Right cardiac atrium (tissue), 5 donors: Measurements from ENCODE around the gene COL5A2. TPM values are rescaled to one million over a fixed set of nuclear protein-coding genes. Genes with fewer than 3 reads are reported as not detected.

Experiments used
- ATAC-seq, 2 donors: fragments of 200-7000 bp; cut with Tn5 transposase; one replicate each; pipeline versions ENCODE4 v1.8.0 to v1.9.1; 2020; ENCODE audit warnings: moderate library complexity in 2 of 2, mild to moderate bottlenecking in 1 of 2
- DNase-seq, 3 donors: peaks; one replicate each; pipeline ENCODE4 v3.0.0-alpha.2; 2020
- H3K27ac ChIP-seq: one replicate; pipeline ENCODE4 v1.5.1; 2013; ENCODE audit warnings: mild to moderate bottlenecking, low read length, control low read depth, moderate library complexity
- H3K27me3 ChIP-seq: one replicate; pipeline ENCODE4 v1.6.1; 2013; ENCODE audit not compliant: control insufficient read depth, insufficient read depth
- H3K4me1 ChIP-seq: one replicate; pipeline ENCODE4 v1.6.1; 2013; ENCODE audit warnings: low read length; ENCODE audit not compliant: control insufficient read depth, insufficient read depth
- H3K4me3 ChIP-seq: one replicate; pipeline ENCODE4 v1.5.1; 2013; ENCODE audit warnings: low read length, control low read depth
- H3K9me3 ChIP-seq: one replicate; pipeline ENCODE4 v1.6.1; 2013; ENCODE audit warnings: low read length; ENCODE audit not compliant: control insufficient read depth
- WGBS: extraction: QIAGEN DNeasy Blood & Tissue Kit; methylation state at CpG from one replicate; pipeline ENCODE4 v1.1.7; 2013; 5-methylcytosine and 5-hydroxymethylcytosine counted together
- intact Hi-C, 4 donors: fragments of 100-400 bp; cut with DNase I; formaldehyde crosslinking; loops; one replicate each; pipeline versions ENCODE4 v1.11.0 to v1.14.0; 2022 to 2023
- polyA plus RNA-seq: library from polyadenylated mRNA; stranded (reverse); fragments of 200-250 nt; gene quantifications from one replicate; pipeline ENCODE4 v1.2.3, GENCODE V29; 2013
- total RNA-seq, 4 donors: library from RNA; stranded (reverse); fragmentation: NEBNext Ultra II Directional; extraction: Animal tissue kit (Norgen Biotek cat#: 25700); gene quantifications; one replicate each; pipeline ENCODE4 v1.2.1, GENCODE V29; 2021
- donor health status: healthy with polysubstance abuse.
- donor health status: DM: no; HTN: yes; CAD: no.
- donor health status: DM: no; HTN: no; CAD: no.
- donor health status: DM: no; HTN: yes; CAD: no; lungs with severe emphysema.
- donor health status: DM: yes; HTN: yes; CAD: no.

The COL5A2 gene
- total and polyA plus RNA-seq, 5 donors, result 9.0 to 26.6 (median 14.3) TPM

DNA sequence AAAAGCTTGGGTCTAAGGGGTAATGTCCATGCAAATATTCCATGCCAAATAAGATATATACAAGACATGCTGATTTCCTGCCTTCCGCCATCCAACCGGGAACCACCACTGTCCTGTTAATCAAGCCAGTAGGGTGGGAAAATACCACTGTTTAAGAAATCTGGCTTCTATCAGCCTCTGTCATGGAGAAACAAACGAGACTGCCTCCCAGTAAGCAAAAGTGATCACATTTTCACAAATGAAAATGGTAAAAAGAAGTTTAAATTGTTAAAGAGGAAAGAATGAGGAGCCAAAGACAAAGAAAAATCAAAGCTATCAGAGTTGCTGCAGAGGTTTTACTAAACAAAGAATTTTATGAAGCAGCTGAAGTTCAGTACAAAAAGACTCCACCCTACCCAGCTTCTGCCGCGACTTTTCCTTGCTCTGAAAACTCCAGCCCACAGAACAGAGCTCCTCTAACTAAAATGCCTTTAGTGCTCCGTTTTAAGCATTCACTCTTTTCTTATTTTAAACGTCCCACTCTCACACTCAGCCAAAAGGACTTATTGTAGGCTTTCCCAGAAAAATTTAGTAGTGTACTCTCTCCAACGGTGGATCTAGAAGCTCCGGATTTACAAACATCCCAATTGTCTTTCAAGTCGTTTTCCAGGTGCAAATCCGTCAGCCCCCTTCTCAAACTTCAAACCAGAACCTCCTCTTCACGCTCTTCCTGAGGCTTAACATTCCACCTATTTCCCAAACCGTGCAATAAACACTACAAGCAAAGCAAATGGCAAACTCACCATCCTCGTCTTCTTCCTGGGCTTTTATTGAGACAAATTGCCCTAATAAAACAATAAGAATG, 613 bp downstream of the COL5A2 start:
- intact Hi-C loops, result no loop called here
- 4% methylated on average over 14 of the region's 14 CpGs for WGBS
- Histone ChIP-seq H3K27ac (peak overlapping the region; percentile 70), H3K9me3 (no peaks in the 10 kb centered on the region), H3K4me1 (no peaks in the 10 kb centered on the region), H3K4me3 (peak overlapping the region; percentile 85), H3K27me3 (no peaks in the 10 kb centered on the region)
- ATAC-seq (peak; percentile 74 to 89), DNase-seq (peak; percentile 28 to 57 (median 42))

- no peaks in the 10 kb centered on the region for H3K9me3 ChIP-seq
- H3K4me1 ChIP-seq, result no peaks in the 10 kb centered on the region
- ATAC-seq (no peak), DNase-seq (no peak)
- H3K27ac ChIP-seq, result no peak overlapping the region
- 27% methylated on average over 2 of the region's 2 CpGs for WGBS
- peak overlapping the region; percentile 32 for H3K4me3 ChIP-seq
- no peaks in the 10 kb centered on the region for H3K27me3 ChIP-seq
- intact Hi-C loops, result no loop called here
Measured at GRCh38 chr2:189178054-189178453, 1.5 kb downstream of the COL5A2 start.

- H3K9me3 ChIP-seq, result no peaks in the 10 kb centered on the region
- no peaks in the 10 kb centered on the region for H3K27me3 ChIP-seq
- DNase-seq, result no peak
- ATAC-seq, result no peak
- H3K4me3 ChIP-seq, result peak overlapping the region; percentile 64
- WGBS, result 55% methylated on average over 4 of the region's 4 CpGs
- no peak overlapping the region for H3K27ac ChIP-seq
- intact Hi-C loops, result no loop called here
- H3K4me1 ChIP-seq, result no peaks in the 10 kb centered on the region
Measured at GRCh38 chr2:189177251-189177840, 2.2 kb downstream of the COL5A2 start.

DNA sequence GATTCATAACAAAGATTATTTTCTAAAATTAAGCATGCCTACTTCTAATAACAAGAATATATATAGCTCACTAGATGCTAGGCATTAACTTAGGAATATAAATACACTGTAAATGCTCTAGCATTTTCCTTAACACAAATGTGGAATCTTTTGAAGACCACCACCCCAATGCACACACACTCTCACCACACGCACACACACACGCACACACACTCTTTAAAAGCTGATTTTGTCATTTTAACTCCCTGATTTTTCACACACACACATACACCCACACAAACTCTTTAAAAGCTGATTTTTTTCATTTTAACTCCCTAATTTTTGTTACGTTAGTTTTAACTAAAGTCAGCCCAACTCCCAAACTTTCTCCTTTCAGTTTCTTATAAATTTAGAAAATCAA, 3.0 kb downstream of the COL5A2 start:
- no peak overlapping the region for H3K27ac ChIP-seq
- no peak for ATAC-seq

DNA sequence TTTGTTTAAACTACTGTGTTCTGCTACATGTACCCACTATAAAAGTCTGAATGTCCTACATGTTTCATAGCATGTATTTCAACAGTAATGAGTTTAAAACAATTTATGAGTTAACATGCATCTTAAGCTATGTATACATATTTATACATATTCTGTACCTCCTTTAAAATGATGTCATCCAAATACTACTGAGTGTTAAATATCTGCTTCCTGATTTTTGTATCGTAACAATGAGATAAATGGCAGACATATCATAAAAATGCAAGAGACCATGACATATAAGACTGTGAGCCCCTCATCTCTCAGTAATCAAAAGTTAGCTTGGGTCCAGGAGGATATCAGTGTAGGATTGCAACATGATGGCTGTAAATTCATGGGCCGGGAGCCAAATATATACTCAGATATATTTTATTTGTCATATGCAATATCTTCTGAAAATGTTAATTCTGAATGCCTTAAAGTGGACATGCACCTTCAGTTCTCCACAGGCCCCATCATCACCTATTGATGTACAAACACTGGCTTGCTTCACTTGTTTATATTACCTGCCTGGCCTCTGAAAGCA, 3.6 kb downstream of the COL5A2 start:
- H3K4me3 ChIP-seq, result peak overlapping the region; percentile 45
- no peaks in the 10 kb centered on the region for H3K4me1 ChIP-seq
- intact Hi-C loops, result no loop called here
- ATAC-seq (no peak), DNase-seq (no peak)
- H3K27me3 ChIP-seq, result no peaks in the 10 kb centered on the region
- WGBS, result 56% methylated on average over 2 of the region's 2 CpGs
- no peaks in the 10 kb centered on the region for H3K9me3 ChIP-seq
- no peak overlapping the region for H3K27ac ChIP-seq

More for the DNA sequence above, 3.0 kb downstream of the COL5A2 start:
- intact Hi-C loops, result no loop called here
- DNase-seq, result no peak
- H3K9me3 ChIP-seq, result no peaks in the 10 kb centered on the region
- no peaks in the 10 kb centered on the region for H3K4me1 ChIP-seq
- no peaks in the 10 kb centered on the region for H3K27me3 ChIP-seq
- 56% methylated on average over 3 of the region's 3 CpGs for WGBS
- H3K4me3 ChIP-seq, result peak overlapping the region; percentile 45

DNA sequence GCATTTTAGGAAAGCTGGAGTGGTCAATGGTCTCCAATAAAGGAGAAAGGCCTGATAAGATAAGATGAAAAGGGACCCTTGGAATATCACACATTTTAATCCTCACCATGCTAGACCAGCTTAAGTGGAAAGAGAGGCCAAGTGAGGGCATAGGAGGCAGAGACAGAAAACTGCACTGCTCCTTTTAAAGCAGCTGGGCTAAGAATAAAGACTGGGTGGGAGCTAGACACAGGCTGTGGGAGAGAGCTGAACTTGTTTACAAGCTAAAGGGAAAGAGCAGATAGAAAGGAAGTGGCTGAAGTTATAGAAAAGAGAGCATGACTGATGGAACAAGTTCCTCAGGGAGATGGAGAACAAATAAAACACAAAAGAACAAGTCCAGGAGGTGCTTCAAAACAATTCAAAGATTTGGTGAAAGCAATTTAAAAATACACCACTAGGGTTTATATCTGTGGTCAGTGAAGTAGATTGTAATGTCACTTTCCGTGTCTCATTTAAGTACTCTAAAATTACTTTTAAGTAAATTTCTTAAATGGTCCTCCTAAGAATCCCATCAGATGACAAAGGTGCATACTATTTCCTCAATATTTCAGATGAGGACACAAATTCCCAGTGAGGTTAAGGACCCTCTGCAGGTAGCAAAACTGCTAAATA, 7.5 kb downstream of the COL5A2 start:
- Histone ChIP-seq H3K27me3 (no peaks in the 10 kb centered on the region), H3K4me3 (no peak overlapping the region), H3K4me1 (no peaks in the 10 kb centered on the region), H3K9me3 (no peaks in the 10 kb centered on the region), H3K27ac (no peak overlapping the region)
- DNase-seq (no peak), ATAC-seq (no peak)
- 70% methylated on average over 1 of the region's 1 CpG for WGBS
- intact Hi-C loops, result no loop called here

- H3K27me3 ChIP-seq, result no peaks in the 10 kb centered on the region
- H3K9me3 ChIP-seq, result no peaks in the 10 kb centered on the region
- no peak for DNase-seq
- H3K4me3 ChIP-seq, result no peak overlapping the region
- 77% methylated on average over 2 of the region's 2 CpGs for WGBS
- ATAC-seq, result peak in 1 of 2 donors; percentile 50
- H3K4me1 ChIP-seq, result peaks cover 2% of the 10 kb centered on the region
- no peak overlapping the region for H3K27ac ChIP-seq
- intact Hi-C loops, result no loop called here
Measured at GRCh38 chr2:189168856-189169499, 10.6 kb downstream of the COL5A2 start.

- 79% methylated on average over 3 of the region's 3 CpGs for WGBS
- no peak overlapping the region for H3K4me3 ChIP-seq
- no peaks in the 10 kb centered on the region for H3K27me3 ChIP-seq
- no peak overlapping the region for H3K27ac ChIP-seq
- peaks cover 2% of the 10 kb centered on the region for H3K4me1 ChIP-seq
- no peak for DNase-seq
- intact Hi-C loops, result no loop called here
- no peaks in the 10 kb centered on the region for H3K9me3 ChIP-seq
- no peak for ATAC-seq
Measured at GRCh38 chr2:189165656-189166380, 13.7 kb downstream of the COL5A2 start.

DNA sequence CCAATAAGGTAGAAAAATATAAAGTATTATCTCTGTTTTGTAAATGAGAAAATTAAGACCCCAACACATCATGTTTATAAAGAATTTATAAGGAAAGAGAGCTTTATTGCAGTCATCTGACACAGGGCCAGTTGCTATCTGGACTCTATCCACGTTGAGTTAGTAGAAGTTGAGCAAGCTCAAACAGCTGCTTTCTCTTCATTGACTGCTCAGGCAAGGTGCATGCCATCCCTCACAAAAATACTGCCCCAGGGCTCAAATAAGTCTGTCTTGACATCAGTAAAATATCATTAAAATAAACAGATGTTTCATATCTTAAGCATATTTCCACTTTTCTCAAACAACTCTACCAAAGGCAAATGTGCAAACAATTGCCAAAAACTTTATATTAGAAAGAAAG, 14.8 kb downstream of the COL5A2 start:
- H3K27me3 ChIP-seq, result no peaks in the 10 kb centered on the region
- no peak overlapping the region for H3K27ac ChIP-seq
- peak in 1 of 3 donors; percentile 20 for DNase-seq
- peaks cover 2% of the 10 kb centered on the region for H3K4me1 ChIP-seq
- intact Hi-C loops, result no loop called here
- ATAC-seq, result peak in 1 of 2 donors; percentile 69
- no peak overlapping the region for H3K4me3 ChIP-seq
- H3K9me3 ChIP-seq, result no peaks in the 10 kb centered on the region
- 22% methylated on average over 1 of the region's 1 CpG for WGBS

- peaks cover 2% of the 10 kb centered on the region for H3K4me1 ChIP-seq
- WGBS, result 21% methylated on average over 3 of the region's 3 CpGs
- H3K27me3 ChIP-seq, result no peaks in the 10 kb centered on the region
- no peak for DNase-seq
- H3K4me3 ChIP-seq, result no peak overlapping the region
- no peaks in the 10 kb centered on the region for H3K9me3 ChIP-seq
- H3K27ac ChIP-seq, result no peak overlapping the region
- intact Hi-C loops, result no loop called here
- peak; percentile 26 to 55 for ATAC-seq
Measured at GRCh38 chr2:189163889-189164288, 15.7 kb downstream of the COL5A2 start.
